ENCODE results near the gene CACNA1E. TPM values are rescaled to one million over a fixed set of nuclear protein-coding genes. Genes with fewer than 3 reads are reported as not detected.

CACNA1E gene
- total and polyA plus RNA-seq, 10 donors: 0.02 to 6.1 (median 1.2) TPM

- no peaks in the 10 kb centered on the region for H3K9me3 ChIP-seq
- DNase-seq: no peak
- H3K36me3 ChIP-seq: no peaks in the 10 kb centered on the region
- no peaks in the 10 kb centered on the region for H3K4me1 ChIP-seq
- H3K27ac ChIP-seq: no peak overlapping the region
- 50 to 58% (median 54%) methylated on average over 4 of the region's 4 CpGs for WGBS, 5 donors
- intact Hi-C loops (cut with DNase I; ENCODE audit: low total_unique reads): no loop called here
- H3K27me3 ChIP-seq (replicated peaks in 1 of 7): peaks cover 0 to 17% (median 0%) of the 10 kb centered on the region in 7 donors
- no peak overlapping the region for H3K4me3 ChIP-seq
- no peak for TF ChIP-seq POLR2AphosphoS5 (IDR thresholded peaks at IDR 0.05)
Observed at GRCh38 chr1:181557313-181557712, 74.0 kb downstream of the CACNA1E start.

- DNase-seq: no peak
- Histone ChIP-seq H3K27ac (no peak overlapping the region), H3K4me1 (no peaks in the 10 kb centered on the region), H3K36me3 (no peaks in the 10 kb centered on the region), H3K9me3 (no peaks in the 10 kb centered on the region), H3K4me3 (no peak overlapping the region), H3K27me3 (replicated peaks in 1 of 7) (peaks cover 0 to 17% (median 0%) of the 10 kb centered on the region in 7 donors)
- intact Hi-C loops (cut with DNase I; ENCODE audit: low total_unique reads): no loop called here
- WGBS, 5 donors: 89 to 93% (median 91%) methylated on average over 4 of the region's 4 CpGs
- TF ChIP-seq, protein P1, sequence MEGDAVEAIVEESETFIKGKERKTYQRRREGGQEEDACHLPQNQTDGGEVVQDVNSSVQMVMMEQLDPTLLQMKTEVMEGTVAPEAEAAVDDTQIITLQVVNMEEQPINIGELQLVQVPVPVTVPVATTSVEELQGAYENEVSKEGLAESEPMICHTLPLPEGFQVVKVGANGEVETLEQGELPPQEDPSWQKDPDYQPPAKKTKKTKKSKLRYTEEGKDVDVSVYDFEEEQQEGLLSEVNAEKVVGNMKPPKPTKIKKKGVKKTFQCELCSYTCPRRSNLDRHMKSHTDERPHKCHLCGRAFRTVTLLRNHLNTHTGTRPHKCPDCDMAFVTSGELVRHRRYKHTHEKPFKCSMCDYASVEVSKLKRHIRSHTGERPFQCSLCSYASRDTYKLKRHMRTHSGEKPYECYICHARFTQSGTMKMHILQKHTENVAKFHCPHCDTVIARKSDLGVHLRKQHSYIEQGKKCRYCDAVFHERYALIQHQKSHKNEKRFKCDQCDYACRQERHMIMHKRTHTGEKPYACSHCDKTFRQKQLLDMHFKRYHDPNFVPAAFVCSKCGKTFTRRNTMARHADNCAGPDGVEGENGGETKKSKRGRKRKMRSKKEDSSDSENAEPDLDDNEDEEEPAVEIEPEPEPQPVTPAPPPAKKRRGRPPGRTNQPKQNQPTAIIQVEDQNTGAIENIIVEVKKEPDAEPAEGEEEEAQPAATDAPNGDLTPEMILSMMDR (IDR thresholded peaks at IDR 0.05 in 8 of 11, conservative IDR thresholded peaks at IDR 0.05 in 3 of 11): no peak
- TF ChIP-seq POLR2AphosphoS5 (IDR thresholded peaks at IDR 0.05) (no peak), POLR2A (IDR thresholded peaks at IDR 0.05) (no peak)
Observed at GRCh38 chr1:181558416-181558815, 75.1 kb downstream of the CACNA1E start.

GRCh38 chr1:181559142-181559541 lies 75.8 kb downstream of the CACNA1E start:
- Histone ChIP-seq H3K4me1 (no peaks in the 10 kb centered on the region), H3K36me3 (no peaks in the 10 kb centered on the region), H3K9me3 (no peaks in the 10 kb centered on the region), H3K27me3 (replicated peaks in 1 of 7) (peaks cover 0 to 17% (median 0%) of the 10 kb centered on the region in 7 donors), H3K27ac (no peak overlapping the region), H3K4me3 (no peak overlapping the region)
- 0 to 17% (median 0%) methylated on average over 1 of the region's 1 CpG for WGBS, 5 donors
- DNase-seq: no peak
- TF ChIP-seq POLR2A (IDR thresholded peaks at IDR 0.05): no peak
- no peak for TF ChIP-seq POLR2AphosphoS5 (IDR thresholded peaks at IDR 0.05)
- TF ChIP-seq, protein P1 (IDR thresholded peaks at IDR 0.05 in 8 of 11, conservative IDR thresholded peaks at IDR 0.05 in 3 of 11): no peak
- intact Hi-C loops (cut with DNase I; ENCODE audit: low total_unique reads): no loop called here

DNA sequence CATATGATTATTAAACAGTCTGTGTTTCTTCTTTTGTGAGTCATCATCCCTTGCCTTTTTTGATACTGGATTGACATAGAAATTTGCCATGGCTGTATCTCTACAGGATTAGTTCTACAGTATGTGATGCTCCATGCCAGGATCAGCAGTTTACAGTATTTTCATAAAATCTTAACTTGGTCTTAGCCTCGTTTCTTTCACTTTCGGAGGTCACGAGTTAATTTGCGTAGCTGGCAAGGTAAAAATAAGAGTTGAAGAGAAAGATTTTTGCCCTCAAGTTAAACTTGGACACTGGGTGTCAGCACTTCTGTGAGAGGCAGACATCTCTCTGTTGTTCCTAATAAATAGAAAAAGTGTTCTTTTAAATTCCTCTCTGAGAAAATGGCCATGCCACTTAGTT lies 79.1 kb downstream of the CACNA1E start:
- no peak overlapping the region for H3K27ac ChIP-seq
- TF ChIP-seq POLR2A (IDR thresholded peaks at IDR 0.05): no peak
- no peak for TF ChIP-seq POLR2AphosphoS5 (IDR thresholded peaks at IDR 0.05)
- TF ChIP-seq, protein P1 (IDR thresholded peaks at IDR 0.05 in 8 of 11, conservative IDR thresholded peaks at IDR 0.05 in 3 of 11): no peak
- intact Hi-C loops (cut with DNase I; ENCODE audit: low total_unique reads): no loop called here
- peaks cover 0 to 5% (median 0%) of the 10 kb centered on the region in 7 donors for H3K27me3 ChIP-seq (replicated peaks in 1 of 7)
- H3K9me3 ChIP-seq: no peaks in the 10 kb centered on the region
- 81 to 93% (median 87%) methylated on average over 4 of the region's 4 CpGs for WGBS, 5 donors
- DNase-seq: no peak
- H3K4me1 ChIP-seq: no peaks in the 10 kb centered on the region
- no peaks in the 10 kb centered on the region for H3K36me3 ChIP-seq
- H3K4me3 ChIP-seq: no peak overlapping the region

DNA sequence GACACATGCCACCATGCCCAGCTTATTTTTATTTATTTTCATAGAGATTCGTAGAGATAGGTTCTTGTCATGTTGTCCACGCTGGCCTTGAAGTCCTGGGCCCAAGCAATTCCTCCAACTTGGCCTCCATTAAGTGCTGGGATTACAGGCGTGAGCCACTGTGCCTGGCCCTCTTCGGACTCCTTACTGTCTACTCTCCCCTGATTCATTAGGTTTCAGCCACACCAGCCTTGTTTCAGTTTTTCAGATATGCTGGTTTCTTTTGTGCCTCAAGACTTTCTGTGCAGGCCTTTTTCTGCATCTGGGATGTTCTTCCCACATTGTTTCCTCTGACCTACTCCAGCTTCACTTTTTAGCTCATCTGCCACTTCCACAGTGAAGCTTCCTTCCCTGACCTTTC lies 85.4 kb downstream of the CACNA1E start:
- no peaks in the 10 kb centered on the region for H3K36me3 ChIP-seq
- TF ChIP-seq POLR2A (IDR thresholded peaks at IDR 0.05) (no peak), POLR2AphosphoS5 (IDR thresholded peaks at IDR 0.05) (no peak)
- TF ChIP-seq, protein P1 (IDR thresholded peaks at IDR 0.05 in 8 of 11, conservative IDR thresholded peaks at IDR 0.05 in 3 of 11): no peak
- no peaks in the 10 kb centered on the region for H3K4me1 ChIP-seq
- intact Hi-C loops (cut with DNase I; ENCODE audit: low total_unique reads): no loop called here
- 75 to 85% (median 76%) methylated on average over 4 of the region's 4 CpGs for WGBS, 5 donors
- DNase-seq: no peak
- H3K4me3 ChIP-seq: no peak overlapping the region
- no peak overlapping the region for H3K27ac ChIP-seq
- H3K27me3 ChIP-seq (replicated peaks in 1 of 7): no peaks in the 10 kb centered on the region
- H3K9me3 ChIP-seq: no peaks in the 10 kb centered on the region

All from spleen (tissue), 11 donors.